Stimulated activated CD4-positive, alpha-beta T cell treated with anti-CD3 and anti-CD28 coated beads, TNF-alpha, amount 100 ng/mL, for 24 hours (primary cell): ENCODE data around the gene KCND3.

ENCODE experiments used
- DNase-seq, 3 experiments: peaks; one replicate each; pipeline ENCODE4 v3.0.0-alpha.2; 2020; ENCODE audit warnings: low read depth in 3 of 3

Gene KCND3

DNA sequence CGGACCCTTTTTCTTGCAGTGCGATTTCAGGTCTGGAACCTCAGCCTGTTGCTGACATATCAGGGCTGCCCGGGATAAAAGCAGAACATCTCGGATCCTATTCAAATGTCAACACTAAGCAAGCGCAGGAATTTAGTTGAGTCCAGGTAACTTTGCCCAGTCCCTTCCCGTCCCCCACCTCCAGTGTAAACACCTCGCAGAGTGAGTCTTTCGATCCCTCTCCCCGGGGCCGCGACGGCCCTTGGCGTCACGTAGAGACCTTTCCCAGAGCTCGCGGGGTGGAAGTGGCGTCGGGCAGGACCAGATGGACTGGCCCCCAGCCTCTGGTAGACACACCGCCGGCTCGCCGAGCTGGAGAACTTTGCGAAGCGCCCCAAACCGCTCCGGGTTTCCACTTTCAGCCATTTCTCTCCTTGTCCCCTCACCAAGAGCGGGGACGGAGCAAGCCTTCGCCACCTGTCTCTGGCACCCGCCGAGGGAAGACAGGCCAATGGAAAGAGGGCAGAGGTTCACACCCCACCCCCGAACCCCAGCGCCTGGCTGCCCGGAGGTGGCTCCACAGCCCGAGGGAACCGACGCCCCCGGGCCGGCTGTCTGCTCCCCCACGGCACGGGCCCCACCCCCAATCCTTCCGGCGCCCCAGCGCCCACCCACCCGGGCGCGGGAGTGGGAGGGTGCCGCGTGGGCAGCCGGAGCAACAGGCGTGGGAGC lies 570 bp downstream of the KCND3 start:
- no peak for DNase-seq

DNA sequence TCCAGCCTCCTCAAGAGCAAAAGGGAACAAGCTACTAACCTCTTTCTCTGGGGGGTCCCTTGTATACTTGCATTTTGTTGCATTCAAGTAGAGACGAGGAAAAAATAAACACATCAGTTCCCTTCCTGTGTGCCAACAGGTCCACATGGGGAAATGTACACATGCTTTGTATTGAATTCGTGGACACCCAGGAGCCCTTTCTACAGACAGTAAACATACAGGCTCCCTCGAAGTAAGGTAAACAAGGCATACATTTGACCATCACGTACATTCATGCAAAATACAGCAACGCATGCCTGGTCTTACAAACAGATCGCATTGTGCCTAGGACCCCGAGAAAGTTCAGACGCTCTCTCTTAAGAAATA lies 1.1 kb downstream of the KCND3 start:
- no peak for DNase-seq

DNA sequence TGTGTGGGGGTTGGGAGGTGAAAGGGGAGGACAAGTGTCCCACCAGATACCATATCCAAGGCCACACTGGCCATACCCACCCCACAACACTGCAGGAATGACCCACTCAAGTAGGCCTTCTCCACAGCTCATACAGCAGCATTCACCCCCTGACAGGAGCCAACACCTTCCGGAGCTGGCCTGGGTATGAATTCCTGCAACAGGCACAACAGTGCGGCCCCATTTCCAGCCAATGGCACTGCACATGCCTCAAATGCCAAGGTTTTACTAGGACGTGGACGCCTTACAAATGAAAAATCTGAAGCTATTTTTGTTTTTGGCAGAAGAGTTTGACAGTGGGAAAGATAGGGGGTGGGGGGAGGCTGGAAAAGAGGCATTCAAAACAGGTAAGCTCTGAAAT lies 2.0 kb downstream of the KCND3 start:
- DNase-seq = no peak

- no peak for DNase-seq
These were observed 6.0 kb downstream of the KCND3 start for GRCh38 chr1:111983500-111983899.

GRCh38 chr1:111982428-111982827 lies 7.0 kb downstream of the KCND3 start:
- no peak for DNase-seq

GRCh38 chr1:111981871-111982270 lies 7.6 kb downstream of the KCND3 start:
- DNase-seq = no peak

- no peak for DNase-seq
These were observed 8.4 kb downstream of the KCND3 start for GRCh38 chr1:111981090-111981489.

GRCh38 chr1:111980686-111981085 lies 8.8 kb downstream of the KCND3 start:
- no peak for DNase-seq

DNA sequence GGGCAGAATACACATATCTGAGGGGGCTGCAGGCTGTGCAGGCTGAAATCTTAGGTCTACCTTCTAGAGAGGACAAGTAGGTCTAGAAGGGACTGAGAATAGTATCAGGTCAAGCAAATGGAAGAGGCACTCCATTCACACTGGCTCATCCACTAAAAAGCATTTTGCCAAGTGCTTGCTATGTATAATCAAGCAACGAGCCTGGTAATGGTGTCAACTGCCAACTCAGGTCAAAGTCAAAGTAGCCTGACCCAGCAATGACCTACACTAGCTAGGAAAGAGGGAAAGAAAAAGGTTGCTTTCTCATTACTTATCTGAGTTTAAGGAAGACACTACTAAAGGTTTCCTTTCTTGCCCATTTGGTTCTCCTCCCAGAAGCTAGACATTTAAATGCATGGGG lies 10.8 kb downstream of the KCND3 start:
- no peak for DNase-seq

DNA sequence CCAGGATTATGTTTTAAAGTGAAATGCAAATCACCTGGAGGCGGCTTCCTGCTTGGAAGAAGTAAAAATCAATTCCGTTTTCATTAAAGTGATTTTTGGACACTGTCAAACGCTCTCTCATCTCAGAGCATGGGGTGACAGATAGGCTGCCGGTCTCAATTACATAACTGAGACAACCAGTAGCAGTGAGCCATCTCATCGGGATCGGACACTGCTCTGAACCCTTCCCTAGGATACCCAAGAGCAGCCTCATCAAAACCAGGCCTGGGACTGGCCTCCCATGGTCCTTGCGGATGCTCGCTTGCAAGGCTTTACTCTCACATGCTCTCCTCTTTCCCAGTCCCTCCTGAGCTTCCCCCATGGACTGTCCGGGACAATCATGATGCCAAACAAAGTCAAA lies 12.1 kb downstream of the KCND3 start:
- DNase-seq = no peak

DNA sequence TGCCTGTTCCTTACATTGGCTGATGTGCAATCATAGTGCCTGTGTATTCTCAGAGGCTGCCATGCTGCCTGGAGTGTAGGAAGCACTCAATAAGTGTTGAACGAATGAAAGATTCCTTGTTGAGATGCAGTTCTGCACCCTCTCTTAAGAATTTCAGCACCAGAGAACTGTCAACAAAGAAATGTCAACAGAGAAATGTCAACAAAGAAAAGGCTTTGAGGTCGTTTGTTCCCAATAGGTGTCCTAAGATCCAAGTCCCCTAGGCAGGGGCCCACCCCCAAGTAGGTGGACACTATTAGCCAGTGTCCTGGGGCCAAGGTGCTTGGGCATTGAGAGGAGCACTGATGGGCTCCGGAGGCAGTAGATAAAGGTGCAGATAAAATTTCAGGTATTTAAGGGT lies 12.6 kb downstream of the KCND3 start:
- DNase-seq = no peak

GRCh38 chr1:111976332-111976731 lies 13.1 kb downstream of the KCND3 start:
- DNase-seq = no peak

- DNase-seq = no peak
These were observed 16.2 kb downstream of the KCND3 start for GRCh38 chr1:111973150-111973790.

- DNase-seq = no peak
These were observed 18.1 kb downstream of the KCND3 start for GRCh38 chr1:111971396-111971795.

DNA sequence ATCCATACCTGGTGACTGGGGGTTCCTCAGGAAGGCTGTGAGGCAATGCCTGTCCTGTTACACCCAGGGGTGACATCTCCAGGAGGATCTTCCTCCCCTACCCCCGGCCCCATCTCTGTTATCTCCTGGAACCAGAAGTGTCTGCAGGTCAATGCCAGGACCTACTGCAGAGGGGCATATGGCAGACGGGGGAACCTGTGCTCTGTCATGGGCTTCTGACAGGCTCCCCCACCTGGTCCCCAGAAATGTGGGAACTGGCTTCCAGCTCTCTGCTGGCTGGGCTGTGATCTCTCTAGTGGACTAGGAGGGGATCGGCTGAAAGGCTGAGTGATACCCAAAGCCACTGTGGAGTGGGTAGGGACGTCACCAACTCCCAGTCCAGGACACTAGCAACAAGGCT lies 21.0 kb downstream of the KCND3 start:
- no peak for DNase-seq

- no peak for DNase-seq
These were observed 21.6 kb downstream of the KCND3 start for GRCh38 chr1:111967886-111968285.

DNA sequence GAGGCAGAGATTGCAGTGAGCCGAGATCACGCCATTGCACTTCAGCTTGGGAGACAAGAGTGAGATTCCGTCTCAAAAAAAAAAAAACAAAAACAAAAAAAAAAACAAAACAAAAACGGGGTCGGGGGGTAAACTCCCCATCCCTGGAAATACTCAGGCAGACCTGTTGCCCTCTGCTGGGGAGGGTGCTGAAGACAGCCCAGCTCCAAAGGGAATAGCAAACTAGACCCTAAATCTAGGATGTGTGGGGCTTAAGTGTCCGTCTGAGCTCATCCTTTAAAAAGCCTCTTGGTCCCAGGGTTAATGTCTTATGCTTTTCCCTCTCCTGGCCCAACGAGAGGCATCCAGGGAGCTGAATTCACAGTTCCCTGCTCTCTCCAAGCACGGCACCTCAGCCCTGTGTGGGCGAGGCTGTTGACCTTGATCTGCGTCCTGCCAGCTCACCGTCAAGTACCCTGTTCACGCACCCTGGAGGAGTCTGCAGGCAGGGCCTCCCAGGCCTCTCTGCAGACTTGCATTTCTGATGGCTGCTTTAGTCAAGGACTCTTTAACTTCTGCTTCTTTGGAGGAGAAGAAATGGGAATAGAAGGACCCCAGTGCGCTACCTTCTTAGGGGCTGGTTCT lies 22.3 kb downstream of the KCND3 start:
- no peak for DNase-seq

DNA sequence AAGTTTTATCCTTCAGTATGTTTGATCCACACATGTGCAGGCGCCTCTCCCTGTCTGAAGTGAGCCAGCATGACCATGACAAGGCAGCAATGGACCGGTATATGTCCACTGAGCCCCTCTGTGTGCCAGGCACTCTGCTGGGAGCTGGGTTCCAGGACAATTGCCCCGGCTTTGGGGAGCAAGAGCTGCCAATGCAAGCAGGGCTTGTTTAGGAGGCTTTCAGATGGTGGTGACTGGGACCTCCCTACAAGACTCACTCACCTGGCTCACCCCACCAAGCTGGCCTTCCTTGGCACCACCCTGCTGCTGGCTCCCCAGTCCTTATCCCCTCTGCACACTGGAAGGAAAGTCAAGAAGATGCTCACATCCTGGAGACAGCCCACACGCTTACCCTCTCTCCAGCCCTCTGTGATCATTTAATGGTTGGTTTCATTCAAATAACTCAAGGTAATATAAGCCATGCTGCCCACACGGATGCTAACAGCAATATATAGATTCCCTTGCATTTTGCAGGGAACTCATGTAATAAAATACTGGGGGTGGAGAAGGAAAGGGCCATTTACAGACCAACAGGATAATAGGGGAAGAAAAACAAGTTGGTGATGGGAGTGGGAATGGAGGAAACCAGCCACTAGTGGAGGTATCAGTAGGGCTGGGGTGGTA lies 23.6 kb downstream of the KCND3 start:
- no peak for DNase-seq

DNA sequence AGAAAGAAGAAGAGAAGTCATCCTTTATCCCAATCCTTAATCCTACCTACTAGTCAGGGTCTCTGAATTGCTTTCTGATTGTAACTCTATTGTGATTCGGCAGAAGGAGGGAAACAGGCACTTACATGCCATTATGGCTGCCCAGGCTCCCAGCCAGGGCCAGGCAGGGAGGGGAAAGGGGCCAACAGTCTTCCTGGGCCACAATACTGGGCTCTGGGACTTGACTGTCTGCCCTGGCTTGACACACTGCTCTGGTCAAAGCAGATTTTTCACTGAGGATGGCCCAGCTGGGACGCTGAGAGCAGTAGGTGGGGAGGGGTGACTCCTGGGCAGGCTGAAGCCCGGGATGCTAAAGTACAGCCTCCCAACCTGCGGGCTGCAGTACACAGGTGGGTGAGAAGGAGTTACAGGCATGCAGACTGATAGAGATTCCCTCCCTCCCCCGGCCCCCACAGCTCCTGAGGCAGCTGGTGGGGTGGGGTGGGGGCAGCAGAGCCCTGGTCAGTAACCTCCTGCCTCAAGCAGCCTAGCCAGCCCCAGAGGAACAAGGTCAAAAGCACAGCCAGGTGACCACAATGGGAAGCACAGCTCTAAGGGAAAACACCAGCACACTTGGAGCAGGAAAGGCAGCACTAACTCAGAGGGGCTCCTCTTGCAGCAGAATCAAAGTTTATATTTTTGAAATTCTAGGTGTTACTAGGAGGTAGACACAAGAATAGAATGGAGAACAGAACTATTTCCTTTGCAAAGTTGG lies 25.3 kb downstream of the KCND3 start:
- DNase-seq = no peak

- no peak for DNase-seq
These were observed 27.5 kb downstream of the KCND3 start for GRCh38 chr1:111961773-111962565.

DNA sequence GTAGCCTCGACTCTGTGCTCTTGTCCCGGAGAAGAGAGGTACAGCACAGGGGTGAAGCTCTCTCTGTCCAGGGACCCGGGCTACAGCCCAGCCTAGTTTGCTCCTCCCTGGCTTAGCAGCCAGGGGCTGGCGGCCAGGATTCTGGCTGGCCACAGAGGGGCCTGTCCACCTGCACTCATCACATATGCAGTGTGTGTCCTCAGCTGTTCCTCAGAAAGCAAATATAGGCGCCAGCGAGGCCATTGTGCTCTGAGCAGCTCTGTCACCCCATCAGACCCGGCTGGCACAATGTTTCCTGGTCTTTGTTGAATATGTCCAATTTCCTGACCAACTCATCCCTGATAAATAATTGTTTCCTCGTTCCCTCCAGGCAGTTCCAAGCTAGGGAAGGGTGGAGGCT lies 28.5 kb downstream of the KCND3 start:
- DNase-seq = no peak
